NCI-H2196 treated with DMSO at 0.1 percent for 48 hours (cell line): ENCODE results near the gene VAV3.

Experiments
- DNase-seq: peaks from one replicate; lab custom pipeline; 2025; ENCODE audit not compliant: unreplicated experiment; lab: John Stamatoyannopoulos, UW

Gene VAV3

DNA sequence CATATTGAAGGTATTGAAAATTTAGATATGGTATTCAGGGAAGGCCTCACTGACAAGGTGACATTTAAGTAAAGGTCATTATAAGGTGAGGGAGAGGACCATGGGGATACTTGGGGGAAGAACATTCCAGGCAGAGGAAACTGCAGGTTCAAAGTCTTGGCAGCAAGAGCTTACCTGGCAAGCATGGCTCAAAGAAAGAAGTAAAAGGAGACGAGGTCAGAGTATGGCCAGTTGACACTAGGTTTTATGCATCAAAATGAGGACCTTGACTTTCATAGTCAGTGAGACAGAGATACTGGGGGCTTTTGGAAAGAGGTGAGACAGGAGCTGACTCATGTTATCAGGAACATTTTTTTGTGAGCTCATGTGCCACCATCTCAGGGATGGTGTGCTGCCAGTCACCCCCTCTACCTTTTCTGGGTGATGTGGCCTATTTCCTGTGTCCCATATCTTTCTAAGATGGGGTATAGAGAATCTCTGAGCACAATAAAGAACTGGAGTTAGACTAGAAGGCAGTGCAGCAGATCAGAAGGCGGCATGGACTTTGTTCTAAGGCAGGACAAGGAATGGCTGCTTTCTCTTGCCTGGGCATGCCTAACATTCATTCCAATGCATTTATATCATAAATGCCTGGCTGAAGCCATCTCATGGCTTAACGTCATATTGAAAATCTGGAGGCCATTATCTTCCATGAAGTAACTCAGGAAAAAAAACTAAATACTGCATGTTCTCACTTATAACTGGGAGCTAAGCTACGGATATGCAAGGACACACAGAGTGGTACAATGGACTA, 417.4 kb downstream of the VAV3 start:
- DNase-seq: no peak

DNA sequence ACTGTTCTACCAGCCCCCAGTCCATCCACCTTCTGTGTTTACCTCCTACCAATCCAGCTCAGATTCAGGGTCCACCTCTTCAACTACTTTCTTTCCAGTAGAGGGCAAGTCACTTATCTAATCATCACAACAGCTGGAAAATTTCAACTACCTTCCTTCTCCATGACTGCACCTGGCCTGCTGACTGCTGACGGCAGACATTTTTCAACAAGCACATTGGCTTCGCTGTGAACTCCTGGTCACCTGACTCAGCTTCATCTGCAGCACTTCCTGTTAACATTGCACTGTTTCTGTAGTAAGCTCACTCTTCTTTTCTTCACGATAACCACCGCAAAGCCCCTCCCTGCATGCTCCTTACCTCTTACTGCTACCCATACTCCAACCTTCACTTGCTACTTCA, 418.4 kb downstream of the VAV3 start:
- no peak for DNase-seq

DNA sequence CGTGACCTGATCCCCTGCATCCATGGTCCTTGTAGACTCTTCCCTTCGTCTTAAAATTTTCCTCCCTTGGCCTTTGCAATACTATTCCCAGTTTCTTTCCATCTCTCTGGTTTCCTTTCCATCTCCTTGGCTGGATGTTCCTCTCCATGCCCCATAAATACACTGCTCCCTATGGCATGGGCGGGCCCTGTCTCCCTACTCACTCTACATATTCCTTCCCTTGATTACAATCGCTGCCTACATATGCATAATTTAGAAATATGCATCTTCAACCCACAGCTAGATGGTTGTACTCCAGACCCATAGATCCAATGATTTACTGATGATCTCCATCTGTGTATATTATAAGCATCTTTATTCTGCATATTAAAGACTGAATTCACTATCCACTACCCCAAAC, 419.1 kb downstream of the VAV3 start:
- DNase-seq: no peak

DNA sequence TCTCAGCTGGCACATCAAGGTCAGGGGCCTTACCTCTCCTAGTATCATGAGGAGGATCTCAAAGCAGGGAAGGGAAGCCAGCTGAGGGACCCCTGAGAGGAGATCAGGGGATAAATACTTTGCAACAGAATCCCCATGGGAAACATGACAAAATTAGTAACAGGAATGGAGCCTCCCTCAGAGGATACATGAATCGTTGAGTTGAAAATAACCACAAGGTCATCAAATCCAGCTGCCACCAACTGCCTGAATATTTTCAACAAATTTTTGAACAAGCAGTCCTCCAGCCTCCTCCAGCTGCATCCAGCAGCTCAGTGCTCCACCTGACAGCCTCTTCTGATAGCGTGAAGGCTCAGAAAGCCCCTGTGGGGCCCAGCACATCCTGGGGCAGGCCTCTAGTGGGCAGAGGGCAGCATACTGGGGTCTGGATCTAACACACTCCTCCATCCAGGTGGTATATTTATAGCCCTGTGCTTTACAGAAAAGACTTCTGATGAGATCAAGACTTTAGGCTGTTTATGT, 419.9 kb downstream of the VAV3 start:
- DNase-seq: no peak

DNA sequence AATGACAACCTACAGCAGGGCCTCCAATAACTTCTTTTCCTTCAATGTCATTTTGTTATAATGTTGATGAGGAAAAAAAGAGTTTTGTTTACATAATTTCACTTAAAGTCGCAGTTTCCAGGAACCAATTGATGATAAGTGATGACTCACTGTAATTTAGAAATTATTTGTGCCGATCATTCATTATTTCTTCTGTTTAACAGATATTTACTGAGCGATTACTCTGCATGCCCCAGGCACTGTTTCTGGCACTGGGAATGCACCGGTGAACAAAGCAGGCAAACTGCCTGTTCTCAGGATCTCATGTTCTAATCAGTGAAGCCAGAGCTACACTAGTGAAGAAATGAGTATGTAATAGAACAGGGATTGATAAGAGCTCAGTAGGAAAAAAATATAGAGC, 420.7 kb downstream of the VAV3 start:
- no peak for DNase-seq

DNA sequence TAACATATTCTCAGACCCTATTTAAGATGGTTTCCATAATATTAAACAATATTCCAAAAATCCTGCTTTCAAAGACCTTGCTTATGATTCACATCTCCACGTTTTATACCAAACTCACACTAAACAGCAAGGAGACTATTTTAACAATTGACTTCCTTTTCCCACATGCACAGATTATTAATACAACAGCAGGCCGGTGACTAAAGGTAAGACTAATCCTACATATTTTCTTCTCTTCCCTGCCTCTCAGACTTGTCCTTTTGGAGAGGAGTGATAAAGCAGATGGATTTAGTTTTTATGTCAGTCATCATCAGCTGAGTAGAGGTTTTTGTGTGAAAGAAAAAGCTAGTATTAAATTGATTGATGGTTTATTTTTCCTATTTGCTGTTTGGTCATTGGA, 423.6 kb downstream of the VAV3 start:
- no peak for DNase-seq

DNA sequence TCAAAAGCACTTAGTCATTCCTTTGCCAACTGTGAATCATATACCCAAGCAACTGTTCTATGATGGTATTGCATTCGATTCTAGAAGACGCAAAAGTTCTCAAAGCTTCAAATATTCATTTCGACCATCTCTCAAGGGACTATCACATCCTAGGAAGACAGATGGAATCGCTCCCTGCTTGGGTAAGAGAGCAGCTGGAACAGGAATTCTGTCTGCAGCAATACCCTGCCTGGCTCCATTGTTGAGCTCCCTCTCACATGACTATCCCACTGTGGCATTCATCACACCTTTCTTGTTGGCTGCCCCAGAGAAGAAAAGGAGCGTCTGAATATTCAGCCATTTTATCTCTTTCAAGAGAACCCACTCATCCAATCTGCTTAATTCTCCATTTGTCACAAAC, 426.5 kb downstream of the VAV3 start:
- no peak for DNase-seq

DNA sequence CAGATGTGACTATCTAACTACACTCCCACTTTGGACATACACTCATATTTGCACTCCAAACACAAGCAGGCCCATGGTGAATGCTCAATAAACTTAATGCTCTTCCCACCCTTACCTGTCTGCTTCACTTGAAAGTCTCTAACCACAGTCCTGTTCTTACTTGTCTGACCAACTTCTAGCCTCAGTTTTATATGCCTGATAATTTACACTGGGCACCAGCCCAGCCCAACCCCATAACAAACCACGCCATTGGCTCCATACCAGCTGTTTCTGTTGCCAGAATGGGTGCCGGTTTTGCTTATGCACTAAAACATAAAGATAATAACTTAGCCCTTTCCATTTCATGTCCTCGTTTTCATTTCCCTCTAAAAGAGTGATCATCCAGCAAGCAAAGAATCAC, 428.7 kb downstream of the VAV3 start:
- DNase-seq: no peak

DNA sequence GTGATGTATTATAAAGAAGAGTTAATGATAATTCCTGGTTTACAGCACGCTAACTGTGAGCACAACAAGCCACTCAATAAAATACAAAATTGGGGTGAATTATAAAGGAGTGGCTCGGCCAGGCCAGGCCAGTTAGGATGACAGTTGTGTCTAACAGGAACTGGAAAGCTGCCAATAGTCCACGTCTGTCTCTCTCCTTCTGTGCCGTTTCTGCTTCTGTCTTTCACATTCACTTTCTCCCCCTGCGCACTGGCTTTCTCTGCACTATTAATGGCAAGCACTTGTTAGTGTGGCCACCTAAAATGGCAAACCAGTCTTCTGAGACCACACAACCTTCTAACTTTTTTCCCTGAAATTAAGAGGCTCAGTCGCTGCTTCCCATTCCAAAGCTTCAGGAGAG, 429.9 kb downstream of the VAV3 start:
- DNase-seq: no peak

DNA sequence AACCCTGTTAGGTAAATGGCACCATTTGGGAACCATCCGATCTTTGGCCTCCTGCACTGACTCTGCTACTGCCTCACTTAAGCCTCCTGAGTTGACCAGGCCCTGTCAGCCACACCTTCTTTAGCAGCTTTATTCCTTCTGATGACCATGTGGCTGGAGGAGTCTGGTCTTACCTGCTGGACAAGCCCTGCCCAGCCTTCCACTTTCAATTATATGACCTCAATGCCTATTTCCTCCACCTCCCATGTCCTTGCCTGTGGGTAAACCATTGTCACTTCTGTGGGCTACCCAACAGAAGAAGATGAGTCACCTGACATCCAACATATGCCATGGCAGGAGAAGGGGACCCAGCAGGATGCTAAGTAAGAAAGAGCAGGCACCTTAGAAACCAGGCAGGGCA, 430.3 kb downstream of the VAV3 start:
- no peak for DNase-seq

DNA sequence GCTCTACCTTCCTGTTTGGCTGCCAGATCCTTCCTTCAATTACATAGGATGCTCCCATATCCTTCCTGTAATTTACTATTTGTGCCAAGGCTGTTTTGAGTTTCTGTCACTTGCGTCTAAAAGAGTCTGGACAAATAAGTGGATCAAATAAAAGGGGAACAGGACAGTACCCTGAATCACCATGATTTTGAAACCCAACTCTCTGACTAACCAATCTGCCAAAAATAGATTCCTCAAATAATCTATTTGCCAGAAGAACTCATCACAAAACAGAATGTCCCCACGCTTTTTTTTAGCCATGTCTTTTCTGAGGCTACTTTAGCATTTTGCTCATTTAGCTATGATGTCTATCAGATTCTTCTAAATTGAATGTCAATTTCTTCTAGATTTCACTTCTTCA, 431.5 kb downstream of the VAV3 start:
- DNase-seq: no peak

DNA sequence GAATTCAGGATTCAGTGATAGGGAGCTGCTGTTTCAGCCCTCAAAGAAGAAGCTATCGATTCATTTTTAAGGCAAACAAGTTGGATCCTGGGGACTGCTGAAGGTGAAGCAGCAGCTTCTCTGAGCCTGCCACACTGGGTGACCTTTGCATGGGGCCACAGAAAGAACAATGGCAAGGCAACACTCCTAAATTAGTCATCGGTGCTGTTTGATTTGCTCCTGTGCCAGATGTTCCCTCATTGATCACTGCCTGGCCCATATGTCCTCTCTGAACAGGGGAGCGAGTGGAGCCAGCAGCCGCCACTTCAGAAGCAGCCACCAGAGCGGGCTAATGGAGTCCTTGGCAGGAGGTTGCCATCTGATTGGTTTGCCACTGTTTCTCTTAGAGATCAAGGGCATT, 432.7 kb downstream of the VAV3 start:
- DNase-seq: no peak

DNA sequence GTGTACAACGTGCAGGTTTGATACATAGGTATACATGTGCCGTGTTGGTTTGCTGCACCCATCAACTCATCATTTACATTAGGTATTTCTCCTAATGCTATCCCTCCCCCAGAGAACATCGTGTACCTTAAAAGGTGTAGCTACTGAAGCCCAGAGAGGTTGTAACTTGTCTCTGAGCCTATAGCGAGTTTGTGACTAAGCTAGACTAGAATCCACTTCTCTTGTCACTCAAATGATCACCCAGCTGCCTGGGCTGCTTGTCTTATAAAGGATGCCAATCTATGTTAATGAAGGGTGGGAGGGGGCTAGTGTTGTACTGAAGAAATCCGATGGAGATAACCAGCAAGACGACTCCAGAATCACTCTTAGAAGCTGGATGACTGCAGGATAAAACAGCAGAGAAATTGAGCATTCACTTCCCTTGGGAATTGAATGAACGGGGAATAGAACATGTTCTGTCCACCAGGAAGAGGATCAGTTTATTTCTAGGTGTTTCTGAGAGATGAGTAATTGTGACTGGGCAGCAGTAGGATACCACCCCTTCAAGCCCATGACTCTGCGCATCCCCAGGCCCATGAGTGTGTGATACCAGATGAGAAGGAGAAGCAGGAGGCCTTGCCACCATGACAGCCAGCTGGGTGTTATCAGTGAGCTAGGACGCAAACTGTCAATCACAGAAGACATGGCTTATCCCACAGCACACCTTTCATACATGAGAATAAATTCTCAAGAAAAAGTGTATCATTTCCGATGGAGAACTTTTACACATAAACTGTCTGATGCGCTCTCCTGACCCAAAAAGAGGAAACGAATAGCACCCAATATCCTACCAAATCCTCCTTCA, 433.7 kb downstream of the VAV3 start:
- DNase-seq: no peak

DNA sequence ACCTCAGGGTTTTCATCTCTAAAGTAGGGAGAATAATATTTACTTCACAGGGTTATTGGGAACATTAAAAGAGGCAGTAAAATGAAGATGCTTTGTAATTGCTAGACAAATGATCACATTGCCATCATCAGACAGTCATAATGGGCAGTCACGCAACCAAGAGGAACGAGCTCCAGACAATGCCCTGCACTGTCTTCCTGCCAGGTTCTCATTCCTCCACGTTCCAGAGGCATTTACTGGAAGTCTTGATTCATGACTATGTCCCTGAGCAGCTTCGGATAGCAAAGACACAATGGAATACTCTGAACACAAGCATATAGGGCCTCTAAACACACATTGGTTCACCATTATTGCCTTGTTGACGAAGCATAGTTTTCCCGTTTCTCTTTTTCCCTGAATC, 434.4 kb downstream of the VAV3 start:
- DNase-seq: no peak

DNA sequence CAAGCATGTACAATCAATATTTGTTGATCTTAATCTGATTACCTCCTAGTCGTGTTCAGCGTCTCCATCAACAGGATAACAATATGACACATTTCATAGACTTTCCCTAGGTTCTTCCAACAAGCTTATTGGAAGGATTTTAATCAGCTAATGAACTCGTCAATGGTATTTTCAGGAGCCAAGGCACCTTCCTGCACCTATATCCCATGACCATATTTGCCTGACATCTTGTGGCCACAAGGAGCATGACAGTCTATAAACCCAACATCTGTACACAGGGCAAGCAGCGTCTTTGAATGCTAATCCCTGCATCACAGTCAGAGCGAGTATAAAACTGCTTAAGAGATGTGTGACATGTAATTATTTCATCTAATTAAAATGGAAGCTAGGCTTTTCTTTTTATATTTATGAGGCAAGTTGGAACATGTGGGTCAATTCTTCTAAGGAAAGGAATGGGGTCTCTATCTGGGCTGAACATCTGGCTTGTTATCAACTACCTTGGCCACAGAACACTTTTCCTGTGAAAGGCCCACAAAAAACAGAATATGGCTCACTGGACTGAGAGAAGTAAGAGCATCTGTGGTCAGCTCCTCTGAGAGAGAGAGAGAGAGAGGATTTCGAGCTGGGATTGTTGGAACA, 435.4 kb downstream of the VAV3 start:
- peak; percentile 6 for DNase-seq

DNA sequence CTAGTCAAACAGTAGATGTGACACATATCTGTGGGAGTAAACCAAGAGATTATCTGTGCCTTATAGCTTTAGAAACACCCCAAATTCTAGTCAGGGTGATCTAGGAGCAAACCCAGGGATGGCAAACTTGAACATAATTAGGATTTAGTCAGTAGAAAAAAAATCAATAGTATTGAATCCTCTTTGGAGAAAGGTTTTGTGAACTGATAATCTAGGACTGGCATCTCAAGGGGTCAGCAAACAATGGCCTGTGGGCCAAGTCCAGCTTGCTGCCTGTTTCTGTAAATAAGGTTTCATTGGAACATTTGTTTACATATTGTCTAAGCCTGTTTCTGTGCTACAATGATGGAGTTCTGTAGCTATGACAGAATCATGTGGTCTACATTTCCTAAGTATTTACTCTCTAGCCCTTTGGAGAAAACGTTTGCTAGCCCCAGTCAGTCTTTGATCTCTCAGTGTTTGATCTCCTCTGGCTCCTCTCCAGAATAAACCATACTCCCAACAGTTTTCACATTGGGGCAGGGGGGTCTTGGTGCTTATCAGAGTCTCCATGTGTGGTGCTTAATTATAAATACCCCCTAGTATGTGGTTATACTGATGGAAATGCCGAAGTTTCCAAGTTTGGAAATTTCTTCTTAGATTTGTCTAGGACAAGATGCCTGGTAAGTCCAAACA, 438.3 kb downstream of the VAV3 start:
- DNase-seq: no peak

DNA sequence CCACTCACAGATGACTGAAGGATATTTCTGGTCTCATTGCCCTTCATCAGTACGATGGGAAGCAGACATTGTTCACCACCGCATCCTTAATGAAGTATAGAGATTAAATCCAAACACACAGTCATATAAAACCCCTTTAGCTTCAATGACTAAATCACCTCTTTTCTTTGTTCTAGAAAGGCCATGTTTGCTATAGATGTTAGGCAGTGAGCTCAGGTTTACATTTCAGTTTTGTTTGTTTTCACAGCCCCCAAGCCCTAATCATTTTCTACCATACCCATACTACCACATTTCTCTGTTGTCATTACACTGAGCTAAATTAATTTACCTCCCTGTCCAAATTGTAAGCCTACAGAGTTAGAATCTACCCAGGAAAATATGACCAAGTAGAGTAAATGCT, 439.0 kb downstream of the VAV3 start:
- no peak for DNase-seq

DNA sequence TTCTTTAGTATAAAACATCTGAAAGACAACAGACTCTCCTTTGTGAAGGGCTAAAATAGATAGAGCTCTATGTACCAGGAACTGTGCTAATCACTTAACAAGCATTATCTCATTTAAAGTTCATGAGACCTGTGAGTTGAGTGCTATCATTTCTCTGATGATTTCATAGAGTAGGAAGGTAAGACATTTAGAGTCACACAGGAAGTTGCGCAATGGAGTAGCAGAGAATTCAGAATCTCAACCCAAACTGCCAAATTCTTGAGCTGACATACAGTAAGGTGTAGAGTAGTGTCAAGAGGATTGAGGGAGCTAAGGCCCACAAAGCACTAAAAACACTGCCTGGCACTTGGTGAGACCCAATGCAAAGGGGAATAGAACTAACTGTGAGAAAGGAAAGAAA, 439.8 kb downstream of the VAV3 start:
- no peak for DNase-seq

DNA sequence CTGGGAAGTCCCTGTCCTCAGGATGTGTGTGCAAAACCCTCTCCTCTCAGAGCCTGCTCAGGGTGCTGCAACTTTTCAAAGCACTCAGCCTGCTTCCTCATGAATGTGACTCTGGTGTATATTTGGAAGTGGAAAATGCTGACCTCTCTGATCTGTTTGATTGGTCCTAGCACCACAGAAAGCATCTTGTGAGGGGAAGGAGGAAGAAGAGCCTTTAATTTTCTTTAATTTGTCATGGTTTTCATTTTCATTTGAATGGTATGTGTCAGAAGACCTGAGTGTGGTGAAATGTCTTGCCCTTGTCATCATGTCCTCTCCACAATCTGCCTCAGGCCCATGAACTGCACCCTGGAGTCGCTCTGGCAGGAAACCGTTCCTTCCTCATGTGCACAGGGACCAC, 440.7 kb downstream of the VAV3 start:
- DNase-seq: no peak

DNA sequence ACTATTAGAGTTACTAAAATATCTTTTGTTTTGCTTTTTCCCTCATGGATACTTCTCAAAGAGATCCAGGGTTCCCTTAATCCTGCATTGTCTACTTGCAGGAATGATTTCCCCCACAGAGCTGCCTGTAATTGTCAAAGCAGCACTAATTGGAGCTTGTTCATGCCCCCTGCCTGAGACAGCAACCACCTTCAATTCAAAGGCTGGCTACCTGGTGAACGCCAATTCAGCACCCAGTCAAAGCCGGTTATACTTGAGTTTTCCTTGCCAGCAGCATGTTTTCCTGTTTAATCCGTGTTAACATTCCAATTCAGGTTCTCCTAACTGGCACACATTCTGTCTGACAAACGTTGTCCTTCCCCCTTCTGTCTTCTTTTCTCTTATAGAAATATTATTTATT, 441.2 kb downstream of the VAV3 start:
- no peak for DNase-seq

DNA sequence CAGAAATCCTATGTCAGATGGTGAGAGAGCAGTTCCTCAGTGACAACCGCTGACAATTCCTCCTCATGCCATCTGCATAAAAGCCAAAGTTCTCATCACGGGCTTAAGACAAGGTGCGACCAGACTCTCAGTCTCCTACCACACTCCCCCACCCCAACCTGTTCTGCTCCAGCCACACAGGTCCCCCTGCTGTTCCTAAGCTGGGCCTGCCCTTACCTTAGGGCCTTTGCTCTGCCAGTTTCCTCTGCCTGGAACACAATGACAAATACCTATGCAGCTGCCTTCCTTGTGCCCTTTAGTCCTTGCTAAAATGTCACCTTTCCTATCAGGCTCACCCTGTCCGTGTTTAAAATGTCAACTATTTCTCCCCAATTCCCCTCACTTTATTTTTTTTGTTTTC, 441.9 kb downstream of the VAV3 start:
- no peak for DNase-seq
